ENCODE data around the gene UIMC1.
"Not testable (repeated sequence)": the region's sequence is repeated elsewhere in the genome, so short reads cannot be mapped to it uniquely, and the experiment has no call there.

GRCh38 chr5:176993081-176993480 is 13.5 kb downstream of the UIMC1 start:
- not testable (repeated sequence) for TF ChIP-seq POLR2A, CTCF, EP300 (IDR thresholded peaks at IDR 0.05)

Measured in tibial nerve (tissue), 4 donors.